Keratinocyte (primary cell): ENCODE measurements around the gene ACBD6. TPM values are rescaled to one million over a fixed set of nuclear protein-coding genes. Genes with fewer than 3 reads are reported as not detected.
A peak's percentile ranks its signal among the peaks of the same experiment; 100 is the strongest.

ENCODE experiments used
- DNase-seq: peaks from one replicate; pipeline ENCODE4 v3.0.0-alpha.2; 2011; ENCODE audit warnings: low read depth, missing footprints, low spot score
- FAIRE-seq: peaks from 2 replicates; lab custom pipeline; 2011; peaks lifted over from hg19 to GRCh38; lab: Jason Lieb, UNC
- H2AFZ ChIP-seq: 2 replicates; pipeline ENCODE4 v1.6.0; 2012; ENCODE audit warnings: low read length, control low read depth, inconsistent platforms; ENCODE audit not compliant: control insufficient read depth
- H3K27ac ChIP-seq: 2 replicates; pipeline ENCODE4 v1.5.1; 2011; ENCODE audit warnings: low read length; ENCODE audit not compliant: control insufficient read depth, insufficient read depth
- H3K27me3 ChIP-seq: 3 replicates; pipeline ENCODE4 v1.6.0; 2011; ENCODE audit warnings: low read length; ENCODE audit not compliant: control insufficient read depth, insufficient read depth; ENCODE audit errors: extremely low read depth
- H3K36me3 ChIP-seq, 2 experiments: 2 replicates in 1 of 2; 3 replicates in 1 of 2; pipeline ENCODE4 v1.5.1; 2011; ENCODE audit warnings: low read length in 2 of 2, mild to moderate bottlenecking in 1 of 2; ENCODE audit not compliant: control insufficient read depth in 2 of 2, insufficient read depth in 2 of 2; ENCODE audit errors: extremely low read depth in 1 of 2
- H3K4me1 ChIP-seq: 3 replicates; pipeline ENCODE4 v1.5.1; 2011; ENCODE audit warnings: low read length; ENCODE audit not compliant: control insufficient read depth, insufficient read depth; ENCODE audit errors: extremely low read depth
- H3K4me2 ChIP-seq: 3 replicates; pipeline ENCODE4 v1.6.0; 2011; ENCODE audit warnings: low read depth, low read length; ENCODE audit not compliant: control insufficient read depth, insufficient read depth; ENCODE audit errors: extremely low read depth
- H3K4me3 ChIP-seq, 3 experiments: fragments of 200-600 bp in 1 of 3; sonication (generic) in 1 of 3; 2 replicates in 2 of 3; 3 replicates in 1 of 3; pipeline ENCODE4 v1.5.1; 2011 to 2016; ENCODE audit warnings: low read length in 3 of 3, mild to moderate bottlenecking in 3 of 3, control low read depth in 2 of 3, inconsistent platforms in 1 of 3, low read depth in 1 of 3, mixed read lengths in 1 of 3, mixed run types in 1 of 3, moderate library complexity in 1 of 3; ENCODE audit not compliant: control insufficient read depth in 2 of 3, insufficient read depth in 2 of 3; ENCODE audit errors: extremely low read depth in 1 of 3
- H3K79me2 ChIP-seq: 2 replicates; pipeline ENCODE4 v1.6.0; 2012; ENCODE audit warnings: low read length; ENCODE audit not compliant: control insufficient read depth, insufficient read depth
- H3K9ac ChIP-seq: 3 replicates; pipeline ENCODE4 v1.6.0; 2011; ENCODE audit warnings: low read length; ENCODE audit not compliant: control insufficient read depth, insufficient read depth; ENCODE audit errors: extremely low read depth
- H3K9me1 ChIP-seq: 3 replicates; pipeline ENCODE4 v1.6.0; 2011; ENCODE audit warnings: low read length; ENCODE audit not compliant: control insufficient read depth, insufficient read depth; ENCODE audit errors: extremely low read depth
- H3K9me3 ChIP-seq: 2 replicates; pipeline ENCODE4 v1.5.1; 2012; ENCODE audit warnings: low read depth, low read length; ENCODE audit not compliant: control insufficient read depth
- H4K20me1 ChIP-seq: 3 replicates; pipeline ENCODE4 v1.6.0; 2011; ENCODE audit warnings: low read length; ENCODE audit not compliant: control insufficient read depth, insufficient read depth; ENCODE audit errors: extremely low read depth
- EZH2 ChIP-seq: IDR thresholded peaks from one replicate; pipeline ENCODE4 v1.6.1; 2012; ENCODE audit warnings: inconsistent platforms, mild to moderate bottlenecking, low read length, moderate library complexity
- dilution Hi-C: fragments of 300-500 bp; cut with MboI; formaldehyde crosslinking; loops from one replicate; pipeline ENCODE4 v1.7.0; 2020; ENCODE audit warnings: low sequenced_read_pairs; ENCODE audit not compliant: extremely low pct_ligation_motif_present
- polyA plus RNA-seq, 5 experiments: library from polyadenylated mRNA; depleted of rRNA in 3 of 5; stranded (reverse) in 3 of 5; stranded (forward) in 1 of 5; unstranded in 1 of 5; fragments of >200 nt; gene quantifications; 1 replicate in 1 of 5; 2 replicates in 3 of 5; 3 replicates in 1 of 5; pipeline versions ENCODE4 v1.2.1 to v1.2.3, GENCODE V29; 2011 to 2012; ENCODE audit warnings: missing spikeins in 2 of 5, low read depth in 1 of 5, low replicate concordance in 1 of 5
- TF ChIP-seq, protein P1 (sequence below), 3 experiments: IDR thresholded peaks in 1 of 3; conservative IDR thresholded peaks in 1 of 3; optimal IDR thresholded peaks in 1 of 3; 2 replicates in 2 of 3; 3 replicates in 1 of 3; pipeline versions ENCODE3 to v1.5.1; 2011; ENCODE audit warnings: low read length in 3 of 3, mild to moderate bottlenecking in 3 of 3, moderate library complexity in 2 of 3, control low read depth in 1 of 3, inconsistent platforms in 1 of 3; ENCODE audit not compliant: insufficient read depth in 2 of 3; ENCODE audit errors: extremely low read depth in 1 of 3

The ACBD6 gene
- polyA plus RNA-seq, 1 donor (not counting 4 experiments of a cell fraction or from before 2014, with no cell fraction given) = 47.5 TPM

DNA sequence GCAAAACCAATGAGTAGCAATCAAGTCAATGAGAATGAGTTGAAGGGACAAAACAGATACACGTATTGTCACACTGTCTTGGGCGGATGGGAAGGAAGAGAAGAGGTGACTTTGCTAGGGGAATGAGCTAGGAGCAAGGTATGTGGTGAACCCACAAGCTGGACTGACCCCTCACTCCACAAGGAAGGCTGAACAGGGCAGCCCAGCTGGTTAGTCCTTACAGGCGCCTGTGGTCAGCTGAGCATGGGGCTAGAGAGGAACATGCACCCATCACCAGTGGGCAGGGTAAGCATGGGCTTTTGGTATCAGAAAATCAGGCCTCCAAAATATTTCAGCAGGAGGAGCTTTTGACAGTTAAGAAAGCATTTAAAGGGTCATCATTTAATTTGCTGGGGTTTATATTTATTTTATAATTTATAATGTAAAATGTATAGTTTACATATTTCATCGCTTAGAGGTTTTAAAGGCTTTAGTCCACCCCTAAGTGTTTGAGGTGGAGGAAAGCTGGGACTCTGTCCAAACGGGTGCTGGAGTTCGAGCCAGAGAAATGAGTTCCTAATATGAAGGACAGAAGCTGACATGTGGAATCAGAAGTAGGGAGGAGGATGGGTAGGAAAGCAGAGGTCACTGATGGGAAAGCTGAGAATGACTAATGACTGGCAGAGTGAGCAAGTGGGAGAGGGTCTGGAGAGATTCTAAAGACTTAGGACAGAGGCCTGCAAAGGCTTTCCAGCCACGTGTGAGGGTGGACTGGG is 22.0 kb upstream of the ACBD6 start:
- DNase-seq = no peak

GRCh38 chr1:180522213-180522515 is 19.8 kb upstream of the ACBD6 start:
- no peaks in the 10 kb centered on the region for H3K9me3 ChIP-seq
- H3K4me1 ChIP-seq = peaks cover 20% of the 10 kb centered on the region
- H3K27me3 ChIP-seq = no peaks in the 10 kb centered on the region
- dilution Hi-C loops = loop anchor here (25.0 kb wide), 1 partner anchor 340 kb away; no protein-coding TSS in a partner anchor
- H3K4me3 ChIP-seq = peak overlapping the region in 1 of 3 experiments; percentile 29
- H3K9me1 ChIP-seq = no peaks in the 10 kb centered on the region
- TF ChIP-seq EZH2 = no peak
- TF ChIP-seq, protein P1, sequence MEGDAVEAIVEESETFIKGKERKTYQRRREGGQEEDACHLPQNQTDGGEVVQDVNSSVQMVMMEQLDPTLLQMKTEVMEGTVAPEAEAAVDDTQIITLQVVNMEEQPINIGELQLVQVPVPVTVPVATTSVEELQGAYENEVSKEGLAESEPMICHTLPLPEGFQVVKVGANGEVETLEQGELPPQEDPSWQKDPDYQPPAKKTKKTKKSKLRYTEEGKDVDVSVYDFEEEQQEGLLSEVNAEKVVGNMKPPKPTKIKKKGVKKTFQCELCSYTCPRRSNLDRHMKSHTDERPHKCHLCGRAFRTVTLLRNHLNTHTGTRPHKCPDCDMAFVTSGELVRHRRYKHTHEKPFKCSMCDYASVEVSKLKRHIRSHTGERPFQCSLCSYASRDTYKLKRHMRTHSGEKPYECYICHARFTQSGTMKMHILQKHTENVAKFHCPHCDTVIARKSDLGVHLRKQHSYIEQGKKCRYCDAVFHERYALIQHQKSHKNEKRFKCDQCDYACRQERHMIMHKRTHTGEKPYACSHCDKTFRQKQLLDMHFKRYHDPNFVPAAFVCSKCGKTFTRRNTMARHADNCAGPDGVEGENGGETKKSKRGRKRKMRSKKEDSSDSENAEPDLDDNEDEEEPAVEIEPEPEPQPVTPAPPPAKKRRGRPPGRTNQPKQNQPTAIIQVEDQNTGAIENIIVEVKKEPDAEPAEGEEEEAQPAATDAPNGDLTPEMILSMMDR (optimal IDR thresholded peaks at IDR 0.05 in 1 of 3, IDR thresholded peaks at IDR 0.05 in 1 of 3, conservative IDR thresholded peaks at IDR 0.05 in 1 of 3; ENCODE audit: extremely low read depth in 1 of 3, insufficient read depth in 2 of 3, low read length in 3 of 3) = peak in 1 of 3 experiments; percentile 23
- no peaks in the 10 kb centered on the region for H3K79me2 ChIP-seq
- H3K36me3 ChIP-seq = no peaks in the 10 kb centered on the region
- H4K20me1 ChIP-seq = no peaks in the 10 kb centered on the region
- H2AFZ ChIP-seq = peak overlapping the region; percentile 67
- H3K9ac ChIP-seq = peak overlapping the region; percentile 24
- DNase-seq = no peak
- peak; percentile 39 for FAIRE-seq
- H3K27ac ChIP-seq = peak overlapping the region; percentile 68
- H3K4me2 ChIP-seq = peak overlapping the region; percentile 74

More for the DNA sequence above, 22.0 kb upstream of the ACBD6 start:
- no peak for FAIRE-seq
- no peak for TF ChIP-seq EZH2
- TF ChIP-seq, protein P1 (optimal IDR thresholded peaks at IDR 0.05 in 1 of 3, IDR thresholded peaks at IDR 0.05 in 1 of 3, conservative IDR thresholded peaks at IDR 0.05 in 1 of 3; ENCODE audit: extremely low read depth in 1 of 3, insufficient read depth in 2 of 3, low read length in 3 of 3) = no peak
- dilution Hi-C loops = loop anchor here (25.0 kb wide), 1 partner anchor 338 kb away; no protein-coding TSS in a partner anchor
- no peaks in the 10 kb centered on the region for H4K20me1 ChIP-seq
- no peaks in the 10 kb centered on the region for H3K9me3 ChIP-seq
- no peak overlapping the region for H3K4me2 ChIP-seq
- no peak overlapping the region for H2AFZ ChIP-seq
- no peaks in the 10 kb centered on the region for H3K36me3 ChIP-seq
- peaks cover 20% of the 10 kb centered on the region for H3K4me1 ChIP-seq
- no peak overlapping the region for H3K9ac ChIP-seq
- no peak overlapping the region for H3K4me3 ChIP-seq
- no peak overlapping the region for H3K27ac ChIP-seq
- H3K9me1 ChIP-seq = no peaks in the 10 kb centered on the region
- no peaks in the 10 kb centered on the region for H3K27me3 ChIP-seq
- no peaks in the 10 kb centered on the region for H3K79me2 ChIP-seq
